GM12801 (cell line): Measurements from ENCODE around the gene IVL.

Experiments
- TF ChIP-seq, protein P1 (sequence below): IDR thresholded peaks from one replicate; pipeline ENCODE4 v1.5.1; 2011; ENCODE audit warnings: control low read depth; ENCODE audit not compliant: insufficient read length; ENCODE audit errors: extremely low read depth

IVL gene

DNA sequence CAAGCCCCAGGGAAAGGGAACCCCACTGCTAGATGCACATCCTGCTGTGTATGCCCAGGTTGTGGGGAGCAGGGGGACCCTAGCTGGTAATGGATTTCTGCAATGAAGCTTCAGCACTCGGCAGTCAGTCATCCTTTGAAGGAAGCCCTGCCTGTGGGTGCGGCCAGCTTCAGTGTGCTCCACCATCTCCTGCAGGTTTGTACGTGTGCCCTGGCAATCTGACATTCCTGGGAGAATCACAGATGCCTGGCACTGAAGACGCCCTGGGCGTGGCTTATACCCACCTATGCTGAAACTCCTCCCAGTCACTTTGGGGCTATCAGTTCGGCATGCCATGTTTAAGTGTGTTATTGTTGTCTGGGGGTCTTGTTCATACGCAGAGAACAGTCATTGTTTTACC is 45.4 kb downstream of the IVL start:
- TF ChIP-seq, protein P1, sequence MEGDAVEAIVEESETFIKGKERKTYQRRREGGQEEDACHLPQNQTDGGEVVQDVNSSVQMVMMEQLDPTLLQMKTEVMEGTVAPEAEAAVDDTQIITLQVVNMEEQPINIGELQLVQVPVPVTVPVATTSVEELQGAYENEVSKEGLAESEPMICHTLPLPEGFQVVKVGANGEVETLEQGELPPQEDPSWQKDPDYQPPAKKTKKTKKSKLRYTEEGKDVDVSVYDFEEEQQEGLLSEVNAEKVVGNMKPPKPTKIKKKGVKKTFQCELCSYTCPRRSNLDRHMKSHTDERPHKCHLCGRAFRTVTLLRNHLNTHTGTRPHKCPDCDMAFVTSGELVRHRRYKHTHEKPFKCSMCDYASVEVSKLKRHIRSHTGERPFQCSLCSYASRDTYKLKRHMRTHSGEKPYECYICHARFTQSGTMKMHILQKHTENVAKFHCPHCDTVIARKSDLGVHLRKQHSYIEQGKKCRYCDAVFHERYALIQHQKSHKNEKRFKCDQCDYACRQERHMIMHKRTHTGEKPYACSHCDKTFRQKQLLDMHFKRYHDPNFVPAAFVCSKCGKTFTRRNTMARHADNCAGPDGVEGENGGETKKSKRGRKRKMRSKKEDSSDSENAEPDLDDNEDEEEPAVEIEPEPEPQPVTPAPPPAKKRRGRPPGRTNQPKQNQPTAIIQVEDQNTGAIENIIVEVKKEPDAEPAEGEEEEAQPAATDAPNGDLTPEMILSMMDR = no peak

- TF ChIP-seq, protein P1 = no peak
Observed at GRCh38 chr1:152954436-152954835, 46.1 kb downstream of the IVL start.

DNA sequence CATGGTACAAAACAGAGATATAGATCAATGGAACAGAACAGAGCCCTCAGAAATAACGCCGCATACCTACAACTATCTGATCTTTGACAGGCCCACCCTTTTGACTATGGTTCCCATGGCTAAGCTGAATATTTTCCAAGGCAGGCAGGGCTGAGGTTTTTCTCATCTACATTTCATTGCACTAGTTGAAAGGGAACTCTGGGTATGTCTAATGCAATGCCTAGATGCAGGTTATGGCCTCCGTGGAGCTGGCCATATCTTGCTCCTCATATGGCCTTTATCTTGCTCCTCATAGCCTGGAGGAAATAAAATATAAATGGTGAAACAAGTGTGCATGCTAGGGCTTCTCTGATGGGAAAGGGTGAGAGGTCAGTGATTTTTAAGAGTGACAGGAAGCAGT is 49.2 kb downstream of the IVL start:
- TF ChIP-seq, protein P1 = no peak

DNA sequence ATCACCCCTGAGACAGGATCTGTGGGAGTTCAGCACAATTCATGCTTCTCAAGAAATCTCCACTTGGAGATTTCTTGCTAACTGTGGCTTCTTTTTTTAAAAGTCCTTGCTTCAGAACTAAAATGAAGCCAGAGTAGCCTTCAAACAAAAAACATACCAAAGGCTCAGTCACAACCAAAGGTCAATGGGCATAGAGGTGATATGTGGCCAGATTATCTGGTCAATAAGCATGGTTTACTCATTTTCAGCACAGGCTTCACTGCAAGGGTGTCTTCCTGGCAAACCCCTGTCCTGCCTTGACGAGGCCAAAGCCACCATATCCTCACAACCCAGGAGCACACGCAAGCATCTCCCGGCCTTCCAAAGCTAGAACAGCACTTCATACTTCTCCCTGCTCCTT is 50.9 kb downstream of the IVL start:
- TF ChIP-seq, protein P1 = no peak

DNA sequence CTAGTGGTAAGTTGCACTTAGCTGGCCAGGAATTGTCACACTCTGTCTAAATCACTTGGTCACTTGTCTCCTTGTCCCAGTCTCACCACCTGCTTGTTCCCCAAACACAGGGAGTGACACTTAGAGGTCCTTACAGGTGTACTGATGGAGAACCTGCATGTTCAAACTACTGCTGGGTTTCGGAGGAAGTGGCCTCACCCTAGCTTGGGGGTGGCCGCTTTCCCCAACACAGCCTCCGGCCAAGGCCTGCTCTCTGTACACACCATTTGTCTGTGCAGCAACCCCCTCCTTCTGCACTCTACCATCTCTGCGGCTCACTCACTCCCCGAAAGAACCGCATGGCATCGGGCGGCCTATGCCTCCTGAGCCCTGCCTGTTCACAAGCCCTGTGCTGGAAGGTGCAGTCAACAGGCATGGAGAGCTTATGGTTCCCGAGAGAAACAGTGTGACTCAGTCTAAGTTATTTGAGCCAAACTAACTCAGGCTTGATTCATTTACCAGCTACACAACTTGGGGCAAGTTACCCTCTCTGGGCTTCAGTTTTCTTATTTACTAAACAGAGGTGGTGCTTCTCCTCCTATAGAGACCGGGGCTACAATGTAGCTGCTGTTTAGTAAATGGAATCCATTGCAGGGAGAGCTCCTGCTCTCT is 51.6 kb downstream of the IVL start:
- TF ChIP-seq, protein P1 = no peak

- TF ChIP-seq, protein P1 = no peak
Observed at GRCh38 chr1:152960452-152961044, 52.2 kb downstream of the IVL start.
